Mucosa of descending colon (tissue), 3 donors: Measurements from ENCODE around the gene CNPY1. TPM values are rescaled to one million over a fixed set of nuclear protein-coding genes. Genes with fewer than 3 reads are reported as not detected.

Source experiments
- ATAC-seq: fragments of 200-7000 bp; cut with Tn5 transposase; one replicate; pipeline ENCODE4 v1.9.1; 2020; ENCODE audit warnings: mild to moderate bottlenecking, moderate library complexity
- DNase-seq, 3 donors: peaks; one replicate each; pipeline ENCODE4 v3.0.0-alpha.2; 2020
- H3K36me3 ChIP-seq: fragments of 200-600 bp; one replicate; pipeline ENCODE4 v1.8.0; 2021; ENCODE audit warnings: low read depth, mild to moderate bottlenecking
- H3K4me1 ChIP-seq: fragments of 200-600 bp; one replicate; pipeline ENCODE4 v1.8.0; 2021; ENCODE audit warnings: low read depth, mild to moderate bottlenecking
- H3K4me3 ChIP-seq: fragments of 200-600 bp; one replicate; pipeline ENCODE4 v1.8.0; 2021; ENCODE audit warnings: mild to moderate bottlenecking
- H3K9me3 ChIP-seq: fragments of 200-600 bp; one replicate; pipeline ENCODE4 v1.8.0; 2021; ENCODE audit warnings: mild to moderate bottlenecking
- CTCF ChIP-seq: fragments of 200-600 bp; IDR thresholded peaks from one replicate; pipeline ENCODE4 v1.8.0; 2022; ENCODE audit warnings: antibody characterized with exemption, mild to moderate bottlenecking
- intact Hi-C, 2 donors: fragments of 100-400 bp; cut with DNase I in 1 of 2; cut with micrococcal nuclease in 1 of 2; formaldehyde crosslinking; loops; one replicate each; pipeline versions ENCODE4 v1.11.0 to v1.11.1; 2022; cut with DNase I, micrococcal nuclease
- total RNA-seq, 3 donors: library from RNA; stranded (reverse); fragmentation: NEBNext Ultra II Directional in 2 of 3; extraction: Animal tissue kit (Norgen Biotek cat#: 25700) in 2 of 3; gene quantifications; one replicate each; pipeline versions ENCODE4 v1.2.1 to v1.2.4, GENCODE V29; 2021 to 2023
- donor health status: DM: no; HTN: no; CAD: no; lungs with moderate emphysema.
- donor health status: DM: no; HTN: no; CAD: no.
- donor health status: DM: no; HTN: yes; CAD: no.

Gene CNPY1
- total RNA-seq, 3 donors from 2014 or later, result not detected

- DNase-seq (no peak), ATAC-seq (no peak)
- Histone ChIP-seq H3K4me3 (no peak overlapping the region), H3K4me1 (no peaks in the 10 kb centered on the region), H3K9me3 (no peaks in the 10 kb centered on the region), H3K36me3 (no peaks in the 10 kb centered on the region)
- TF ChIP-seq CTCF, result no peak
- intact Hi-C loops, result no loop called here
Measured at GRCh38 chr7:155545348-155545747, 1.0 kb downstream of the CNPY1 start.

- DNase-seq (no peak), ATAC-seq (no peak)
- Histone ChIP-seq H3K4me3 (no peak overlapping the region), H3K9me3 (no peaks in the 10 kb centered on the region), H3K36me3 (no peaks in the 10 kb centered on the region), H3K4me1 (no peaks in the 10 kb centered on the region)
- TF ChIP-seq CTCF, result no peak
- intact Hi-C loops, result no loop called here
Measured at GRCh38 chr7:155544485-155544884, 1.9 kb downstream of the CNPY1 start.

GRCh38 chr7:155543926-155544325, 2.4 kb downstream of the CNPY1 start:
- DNase-seq (no peak), ATAC-seq (no peak)
- intact Hi-C loops, result no loop called here
- no peak for TF ChIP-seq CTCF
- Histone ChIP-seq H3K4me1 (no peaks in the 10 kb centered on the region), H3K36me3 (no peaks in the 10 kb centered on the region), H3K9me3 (no peaks in the 10 kb centered on the region), H3K4me3 (no peak overlapping the region)

- H3K4me1 ChIP-seq, result no peaks in the 10 kb centered on the region
- no peak for TF ChIP-seq CTCF
- no peak for ATAC-seq
Measured at GRCh38 chr7:155543011-155543876, 3.1 kb downstream of the CNPY1 start.

GRCh38 chr7:155541986-155542675, 4.2 kb downstream of the CNPY1 start:
- no peak for DNase-seq
- TF ChIP-seq CTCF, result no peak
- Histone ChIP-seq H3K4me1 (no peaks in the 10 kb centered on the region), H3K36me3 (no peaks in the 10 kb centered on the region), H3K9me3 (no peaks in the 10 kb centered on the region), H3K4me3 (no peak overlapping the region)
- intact Hi-C loops, result no loop called here
- ATAC-seq, result no peak

More at GRCh38 chr7:155543011-155543876, 3.1 kb downstream of the CNPY1 start:
- Histone ChIP-seq H3K9me3 (no peaks in the 10 kb centered on the region), H3K4me3 (no peak overlapping the region), H3K36me3 (no peaks in the 10 kb centered on the region)
- intact Hi-C loops, result no loop called here
- no peak for DNase-seq
